GM12892 (cell line): ENCODE measurements around the gene PMM2.

Source experiments
- POLR2A ChIP-seq: IDR thresholded peaks from 2 replicates; pipeline ENCODE4 v1.6.1; 2011; ENCODE audit warnings: low read depth, low read length, control low read depth
- POLR2AphosphoS5 ChIP-seq: IDR thresholded peaks from 2 replicates; pipeline ENCODE4 v1.6.1; 2011; ENCODE audit warnings: low read depth, low read length, control low read depth
- TAF1 ChIP-seq: IDR thresholded peaks from 2 replicates; pipeline ENCODE4 v1.6.1; 2011; ENCODE audit warnings: low read depth, mild to moderate bottlenecking, control low read depth, low read length, borderline replicate concordance

GRCh38 chr16:8861563-8862308, 64.1 kb downstream of the PMM2 start:
- TF ChIP-seq POLR2A (no peak), POLR2AphosphoS5 (no peak), TAF1 (no peak)
